GM12873 (cell line): ENCODE data around the gene CYB5D1.

Source experiments
- TF ChIP-seq, protein P1 (sequence below): IDR thresholded peaks from 2 replicates; pipeline ENCODE4 v1.5.1; 2012; ENCODE audit warnings: low read depth, mild to moderate bottlenecking, moderate library complexity, low read length, control low read depth; ENCODE audit not compliant: insufficient read depth; ENCODE audit errors: missing control alignments

The CYB5D1 gene

DNA sequence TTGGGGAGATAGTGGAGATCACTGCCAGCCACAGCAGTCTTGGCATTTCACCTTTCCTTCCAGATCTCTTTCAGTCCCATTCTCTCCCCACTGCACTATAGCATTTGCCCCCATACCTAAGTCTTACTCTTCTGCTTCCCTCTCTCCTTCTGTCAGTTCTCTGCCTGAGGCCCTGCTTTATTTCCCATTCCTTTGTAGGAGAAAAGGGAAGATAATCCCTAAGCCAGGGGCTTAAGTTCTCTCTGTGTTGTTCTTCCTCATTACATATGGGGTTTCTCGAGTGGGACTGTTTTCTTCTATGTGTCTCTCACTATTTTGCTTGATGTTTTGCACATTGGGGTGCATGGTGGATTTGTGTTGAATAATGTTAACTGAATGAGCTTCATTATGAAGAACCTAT lies 17.4 kb upstream of the CYB5D1 start:
- TF ChIP-seq, protein P1, sequence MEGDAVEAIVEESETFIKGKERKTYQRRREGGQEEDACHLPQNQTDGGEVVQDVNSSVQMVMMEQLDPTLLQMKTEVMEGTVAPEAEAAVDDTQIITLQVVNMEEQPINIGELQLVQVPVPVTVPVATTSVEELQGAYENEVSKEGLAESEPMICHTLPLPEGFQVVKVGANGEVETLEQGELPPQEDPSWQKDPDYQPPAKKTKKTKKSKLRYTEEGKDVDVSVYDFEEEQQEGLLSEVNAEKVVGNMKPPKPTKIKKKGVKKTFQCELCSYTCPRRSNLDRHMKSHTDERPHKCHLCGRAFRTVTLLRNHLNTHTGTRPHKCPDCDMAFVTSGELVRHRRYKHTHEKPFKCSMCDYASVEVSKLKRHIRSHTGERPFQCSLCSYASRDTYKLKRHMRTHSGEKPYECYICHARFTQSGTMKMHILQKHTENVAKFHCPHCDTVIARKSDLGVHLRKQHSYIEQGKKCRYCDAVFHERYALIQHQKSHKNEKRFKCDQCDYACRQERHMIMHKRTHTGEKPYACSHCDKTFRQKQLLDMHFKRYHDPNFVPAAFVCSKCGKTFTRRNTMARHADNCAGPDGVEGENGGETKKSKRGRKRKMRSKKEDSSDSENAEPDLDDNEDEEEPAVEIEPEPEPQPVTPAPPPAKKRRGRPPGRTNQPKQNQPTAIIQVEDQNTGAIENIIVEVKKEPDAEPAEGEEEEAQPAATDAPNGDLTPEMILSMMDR = no peak

DNA sequence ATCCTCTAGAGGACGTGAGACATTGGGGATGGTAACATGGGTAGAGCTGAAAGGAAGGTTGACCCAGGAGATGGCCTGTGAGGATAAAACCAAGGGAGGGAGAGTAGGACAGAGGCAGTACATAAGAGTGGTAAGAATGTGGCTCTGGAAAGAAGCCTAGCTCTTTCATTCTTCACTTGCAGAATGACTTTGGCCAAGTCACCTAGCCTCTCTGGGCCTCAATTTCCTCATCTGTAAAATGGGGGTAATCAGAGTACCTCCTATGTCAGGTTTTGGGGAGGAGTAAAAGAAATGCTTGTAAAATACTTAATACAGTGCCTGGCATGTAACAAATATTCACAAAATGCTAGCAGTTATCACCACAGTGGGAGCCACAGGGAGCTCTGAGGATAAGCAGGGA lies 16.9 kb upstream of the CYB5D1 start:
- TF ChIP-seq, protein P1 = no peak

DNA sequence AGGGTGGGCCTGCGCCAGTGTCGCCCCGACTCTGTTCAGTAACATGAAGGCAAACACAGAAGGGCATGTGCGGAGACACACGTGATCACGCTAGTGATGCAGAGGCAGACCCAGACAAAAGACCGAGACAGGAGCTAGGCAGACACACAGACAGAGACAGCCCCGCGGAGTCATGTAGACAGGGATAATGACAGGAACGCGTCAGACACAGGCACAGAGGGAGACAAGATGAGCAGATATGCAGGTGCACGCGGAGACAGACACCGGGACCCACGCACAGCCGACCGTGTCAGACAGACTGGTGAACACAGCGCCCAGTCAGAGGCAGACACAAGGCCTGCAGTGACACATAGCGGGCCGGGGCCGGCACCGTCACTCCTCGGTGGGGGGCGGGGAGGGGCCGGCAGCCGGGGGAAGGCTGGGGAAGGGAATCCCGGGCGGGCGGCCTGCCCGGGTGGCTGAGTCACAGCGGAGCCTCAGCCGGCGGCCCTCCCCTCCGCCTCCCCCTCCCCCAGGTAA lies 16.3 kb upstream of the CYB5D1 start:
- TF ChIP-seq, protein P1 = peak; percentile 5

DNA sequence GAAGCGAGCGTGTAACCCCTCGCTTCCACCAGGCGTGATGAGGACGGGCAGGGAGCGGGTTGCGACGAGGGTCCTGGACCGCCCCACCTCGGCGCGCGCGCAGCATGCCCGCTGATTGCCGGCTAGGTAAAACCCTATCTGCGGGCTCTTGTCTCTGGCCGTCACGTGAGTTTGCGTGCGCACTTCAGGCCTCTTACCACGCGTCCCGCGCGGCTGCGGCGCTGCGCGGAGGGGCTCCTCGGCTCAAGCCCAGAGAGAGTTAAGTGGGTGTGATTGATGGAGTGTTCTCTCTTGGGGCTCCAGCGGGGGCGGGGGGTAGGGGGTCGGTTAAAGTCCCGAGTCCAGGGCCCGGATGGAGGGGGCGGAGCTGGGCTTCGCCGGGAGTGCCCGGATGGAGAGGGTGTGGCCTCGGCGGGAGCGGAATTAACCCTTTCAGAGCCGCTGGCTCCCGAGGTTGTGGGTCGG lies 15.9 kb upstream of the CYB5D1 start:
- TF ChIP-seq, protein P1 = peak; percentile 1

DNA sequence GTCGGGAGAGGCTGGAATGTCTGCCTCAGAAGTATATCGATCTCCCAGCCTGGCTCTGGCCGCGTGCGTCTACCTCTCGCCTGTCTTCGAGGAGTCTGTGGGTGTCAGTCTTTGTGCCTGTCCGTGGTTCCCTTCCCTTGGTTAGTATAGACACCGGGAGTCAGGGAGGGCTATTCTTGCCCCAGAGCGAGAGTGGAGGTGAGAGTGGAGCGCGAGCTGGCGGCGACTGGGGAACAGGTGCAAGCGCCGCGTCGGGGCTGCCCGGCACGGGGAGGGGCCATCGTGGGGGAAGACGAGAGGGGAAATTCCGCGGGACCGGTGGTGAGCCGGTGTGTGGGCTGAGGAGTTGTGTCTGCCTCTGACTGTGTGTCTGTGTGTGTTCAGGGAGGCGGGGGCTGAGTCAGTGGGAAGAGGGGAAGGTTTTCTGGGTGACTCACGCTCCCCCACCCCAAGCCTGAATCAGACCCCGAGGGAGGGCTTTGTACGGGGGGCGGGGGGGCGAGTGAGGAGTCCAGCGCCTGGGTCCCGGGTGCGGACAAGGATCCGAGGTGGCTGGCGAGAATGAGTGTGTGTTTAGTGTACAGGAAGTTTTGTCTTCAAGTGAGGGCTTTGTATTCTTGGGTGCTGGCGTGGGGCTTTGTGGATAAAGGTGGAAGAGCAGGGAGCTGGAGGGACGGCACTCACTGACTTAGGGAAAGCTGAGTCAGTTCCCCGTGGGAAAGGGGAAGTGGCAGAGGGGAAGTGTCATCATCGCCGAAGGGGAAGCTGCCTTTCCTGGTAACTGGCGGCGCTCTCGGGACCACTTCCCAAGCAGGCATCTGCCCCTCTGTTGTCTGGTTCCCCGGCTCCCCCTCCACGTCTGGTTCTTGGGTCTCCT lies 15.2 kb upstream of the CYB5D1 start:
- TF ChIP-seq, protein P1 = no peak

DNA sequence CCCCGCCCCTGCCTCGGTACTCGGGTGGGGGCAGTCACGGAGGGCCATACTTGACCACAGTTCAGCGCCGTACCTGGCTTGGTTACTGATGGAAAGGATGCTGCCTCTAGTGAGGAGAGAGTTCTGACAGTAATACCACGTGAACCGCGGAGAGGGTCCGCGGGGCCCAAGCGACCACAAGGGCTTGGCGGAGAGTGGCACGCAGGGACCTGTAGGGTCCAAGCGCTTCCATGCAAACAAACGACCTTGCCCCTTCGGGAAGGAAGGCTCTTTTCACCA lies 14.6 kb upstream of the CYB5D1 start:
- TF ChIP-seq, protein P1 = no peak

DNA sequence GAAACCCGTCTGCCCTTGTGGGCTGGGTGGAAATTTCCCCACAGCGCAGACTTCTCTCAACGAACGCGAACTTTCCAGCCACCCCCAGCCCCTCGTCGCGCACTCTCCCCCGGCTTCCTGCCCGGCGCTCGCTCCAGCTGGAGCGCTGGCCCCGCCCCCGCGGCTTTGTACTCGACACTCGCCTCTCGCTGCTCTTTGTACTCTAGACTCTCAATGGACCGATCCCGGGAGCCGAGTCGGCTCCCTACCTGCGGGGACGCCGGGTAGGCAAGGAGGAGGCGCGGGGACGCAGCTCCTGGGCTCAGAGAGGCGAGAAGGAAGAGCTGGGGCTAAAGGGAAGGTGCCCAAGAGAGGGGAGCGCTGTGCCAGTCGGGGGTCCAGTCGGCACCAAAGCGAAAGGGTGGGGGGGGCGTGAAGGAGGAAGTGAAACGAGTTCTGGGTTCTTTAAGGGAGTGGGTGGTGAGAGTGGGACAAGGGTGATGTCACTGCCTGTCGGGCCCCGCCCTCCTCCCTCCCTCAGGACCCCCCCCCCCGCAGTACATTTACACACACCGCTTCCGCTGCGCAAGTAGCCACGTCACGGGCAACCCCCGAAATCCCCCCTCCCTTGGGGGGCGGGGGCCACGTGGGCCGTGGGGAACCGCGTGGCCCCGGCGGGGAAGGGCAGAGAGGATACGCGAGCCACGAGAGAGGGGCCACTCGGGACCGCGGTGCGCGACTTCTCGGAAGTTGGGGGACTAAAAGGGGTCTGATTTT lies 14.1 kb upstream of the CYB5D1 start:
- TF ChIP-seq, protein P1 = no peak
